Caco-2 (cell line): Measurements from ENCODE around the gene ERGIC1. TPM values are rescaled to one million over a fixed set of nuclear protein-coding genes. Genes with fewer than 3 reads are reported as not detected.
"Not testable (repeated sequence)": the region's sequence is repeated elsewhere in the genome, so short reads cannot be mapped to it uniquely, and the experiment has no call there.

Source experiments
- BruUV-seq: library from RNA; stranded (reverse); fragments of 400-500 nt; replicated peaks from 2 replicates; lab custom pipeline; 2021; lab: Mats Ljungman, UMichigan
- CTCF ChIA-PET: fragments of 300-600 bp; sonication (Branson Sonifier 250); formaldehyde crosslinking; loops from one replicate; lab custom pipeline; 2022; ENCODE audit warnings: antibody characterized with exemption; lab: Charles Lee
- POLR2A ChIA-PET: fragments of 300-600 bp; sonication (Branson Sonifier 250); formaldehyde crosslinking; loops from one replicate; lab custom pipeline; 2022; ENCODE audit warnings: antibody characterized with exemption; lab: Charles Lee
- DNase-seq, 2 experiments: peaks; one replicate each; pipeline versions ENCODE4 v3.0.0 to v3.0.0-alpha.2; 2020 to 2022
- H3K27me3 ChIP-seq: replicated peaks from 2 replicates; pipeline ENCODE4 v1.6.0; 2011; ENCODE audit warnings: low read length; ENCODE audit not compliant: control insufficient read depth, insufficient read depth
- H3K36me3 ChIP-seq: 2 replicates; pipeline ENCODE4 v1.5.1; 2011; ENCODE audit warnings: low read length; ENCODE audit not compliant: control insufficient read depth, insufficient read depth
- H3K4me1 ChIP-seq: fragments of 250-450 bp; sonication (Bioruptor Pico); 2 replicates; pipeline ENCODE4 v1.5.1; 2020; ENCODE audit warnings: mild to moderate bottlenecking
- H3K4me3 ChIP-seq: 2 replicates; pipeline ENCODE4 v1.5.1; 2011; ENCODE audit warnings: low read depth, mild to moderate bottlenecking, control low read depth, low read length
- H3K9me3 ChIP-seq: fragments of 250-450 bp; sonication (Bioruptor Pico); 2 replicates; pipeline ENCODE4 v1.5.1; 2020; ENCODE audit warnings: mild to moderate bottlenecking, moderate library complexity
- H3K27ac Mint-ChIP-seq: one replicate; pipeline ENCODE4 v1.8.0; 2022; ENCODE audit warnings: mixed read lengths; ENCODE audit not compliant: unreplicated experiment
- H3K27me3 Mint-ChIP-seq: one replicate; pipeline ENCODE4 v1.8.0; 2022; ENCODE audit warnings: mixed read lengths; ENCODE audit not compliant: insufficient read depth, unreplicated experiment
- H3K36me3 Mint-ChIP-seq: one replicate; pipeline ENCODE4 v1.8.0; 2022; ENCODE audit warnings: mild to moderate bottlenecking, mixed read lengths; ENCODE audit not compliant: insufficient read depth, unreplicated experiment
- H3K4me1 Mint-ChIP-seq: one replicate; pipeline ENCODE4 v1.8.0; 2022; ENCODE audit warnings: low read depth, mixed read lengths; ENCODE audit not compliant: unreplicated experiment
- H3K4me3 Mint-ChIP-seq: one replicate; pipeline ENCODE4 v1.8.0; 2022; ENCODE audit warnings: mild to moderate bottlenecking, moderate library complexity, mixed read lengths; ENCODE audit not compliant: unreplicated experiment
- H3K9me3 Mint-ChIP-seq: one replicate; pipeline ENCODE4 v1.8.0; 2022; ENCODE audit warnings: mixed read lengths; ENCODE audit not compliant: unreplicated experiment
- CTCF ChIP-seq, 2 experiments: fragments of 200-600 bp in 1 of 2; IDR thresholded peaks; 1 replicate in 1 of 2; 2 replicates in 1 of 2; pipeline versions ENCODE4 v1.5.1 to v1.8.0; 2011 to 2022; ENCODE audit warnings: antibody characterized with exemption in 1 of 2, control low read depth in 1 of 2, inconsistent platforms in 1 of 2, low read depth in 1 of 2, low read length in 1 of 2, mild to moderate bottlenecking in 1 of 2, moderate library complexity in 1 of 2; ENCODE audit not compliant: insufficient read depth in 1 of 2, severe bottlenecking in 1 of 2, unreplicated experiment in 1 of 2
- intact Hi-C: fragments of 100-400 bp; cut with micrococcal nuclease; formaldehyde crosslinking; loops from one replicate; pipeline ENCODE4 v1.10.0; 2022; ENCODE audit not compliant: unreplicated experiment
- total RNA-seq: library from RNA; stranded (reverse); gene quantifications from 2 replicates; pipeline ENCODE4 v1.2.3, GENCODE V29; 2022

ERGIC1 gene
- total RNA-seq, 1 experiment from 2014 or later: 161 TPM

DNA sequence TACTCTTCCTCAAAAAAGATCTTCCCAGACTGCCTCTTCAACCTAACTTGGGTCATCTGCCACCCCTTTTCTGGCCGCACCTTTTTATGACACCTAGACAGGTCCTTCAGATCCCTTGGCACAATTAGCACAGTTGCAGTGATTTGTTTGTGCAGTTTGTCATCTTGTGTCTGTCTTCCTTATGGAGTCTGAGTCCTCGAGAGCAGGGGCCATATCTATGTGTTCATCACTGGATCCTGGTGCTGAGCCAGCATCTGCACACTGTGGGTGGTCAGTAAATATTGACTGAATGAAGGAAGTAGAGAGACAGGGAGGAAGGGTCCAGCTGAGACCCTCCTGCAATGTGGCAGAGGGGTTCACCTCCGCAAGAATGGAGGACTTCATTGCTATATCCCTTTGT, 14.4 kb downstream of the ERGIC1 start:
- ChIA-PET CTCF (interaction anchor here (1.2 kb wide), 1 partner anchor 76 kb away, joined by 4 read pairs; no protein-coding TSS in a partner anchor), POLR2A (interaction anchor here (0.9 kb wide), 1 partner anchor 11 kb away, joined by 3 read pairs; no protein-coding TSS in a partner anchor)
- no peak overlapping the region for H3K4me3 Mint-ChIP-seq
- Histone ChIP-seq H3K9me3 (no peaks in the 10 kb centered on the region), H3K27me3 (no peaks in the 10 kb centered on the region), H3K4me3 (no peak overlapping the region), H3K36me3 (peaks cover 1% of the 10 kb centered on the region; the same call in 1 of the 2 replicates), H3K4me1 (peaks cover 20% of the 10 kb centered on the region)
- no peaks in the 10 kb centered on the region for H3K9me3 Mint-ChIP-seq
- DNase-seq: no peak
- intact Hi-C loops: no loop called here
- peaks cover 27% of the 10 kb centered on the region for H3K4me1 Mint-ChIP-seq
- no peak overlapping the region for H3K27ac Mint-ChIP-seq
- no peak for TF ChIP-seq CTCF (IDR thresholded peaks at IDR 0.05; ENCODE audit: insufficient read depth in 1 of 2, low read depth in 1 of 2, low read length in 1 of 2, severe bottlenecking in 1 of 2, unreplicated experiment in 1 of 2)
- H3K36me3 Mint-ChIP-seq: peaks cover 33% of the 10 kb centered on the region
- no TSS peak for BruUV-seq
- H3K27me3 Mint-ChIP-seq: no peaks in the 10 kb centered on the region

DNA sequence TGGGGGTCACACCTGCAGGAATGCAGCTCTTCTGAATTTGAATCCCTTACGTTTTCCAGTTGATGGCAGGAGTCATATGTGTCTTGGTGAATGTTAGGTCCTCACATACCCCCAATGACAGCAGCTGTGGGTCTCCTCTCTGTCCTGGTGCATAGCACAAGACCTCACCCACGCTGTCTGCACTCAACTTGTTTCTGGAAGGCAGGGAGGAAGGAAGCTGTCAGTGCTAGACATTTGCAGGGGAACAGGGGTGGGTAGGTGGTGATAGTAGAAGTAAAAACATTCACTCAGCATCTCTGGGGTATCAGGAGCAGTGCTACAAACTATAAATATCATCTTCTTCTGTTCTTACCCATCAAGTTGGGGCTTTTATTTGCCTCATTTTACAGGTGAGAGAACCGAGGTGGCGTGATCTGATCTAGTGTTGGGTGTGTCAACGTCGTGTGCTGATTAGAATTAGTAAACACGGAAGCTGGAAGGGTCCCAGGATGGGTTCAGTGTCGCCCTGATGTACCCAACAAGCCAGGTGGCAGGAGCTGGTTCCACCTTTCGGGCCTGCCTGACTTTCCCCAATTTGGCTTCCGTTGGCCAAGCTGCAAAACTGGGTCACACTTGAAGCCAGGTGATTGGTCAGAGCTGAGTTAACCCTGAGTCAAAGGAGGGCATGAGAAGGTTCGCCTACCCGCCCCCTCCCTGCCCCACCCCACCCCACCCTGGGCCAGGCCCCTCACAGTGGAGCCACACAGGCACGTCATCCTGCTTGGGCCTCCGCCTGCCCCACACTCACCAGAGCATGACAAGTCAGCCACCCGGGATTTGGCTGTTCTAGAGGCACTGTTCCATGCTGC, 15.8 kb downstream of the ERGIC1 start:
- H3K4me3 Mint-ChIP-seq: no peak overlapping the region
- CTCF ChIA-PET: no interaction called here
- H3K4me1 Mint-ChIP-seq: peaks cover 27% of the 10 kb centered on the region
- H3K27me3 Mint-ChIP-seq: no peaks in the 10 kb centered on the region
- no peak for TF ChIP-seq CTCF (IDR thresholded peaks at IDR 0.05; ENCODE audit: insufficient read depth in 1 of 2, low read depth in 1 of 2, low read length in 1 of 2, severe bottlenecking in 1 of 2, unreplicated experiment in 1 of 2)
- peaks cover 1% of the 10 kb centered on the region; the same call in 1 of the 2 replicates for H3K36me3 ChIP-seq
- intact Hi-C loops: no loop called here
- POLR2A ChIA-PET: interaction anchor here (0.7 kb wide), 1 partner anchor 78 kb away, joined by 3 read pairs; no protein-coding TSS in a partner anchor
- H3K9me3 ChIP-seq: no peaks in the 10 kb centered on the region
- H3K9me3 Mint-ChIP-seq: no peaks in the 10 kb centered on the region
- no peaks in the 10 kb centered on the region for H3K27me3 ChIP-seq
- no peak overlapping the region for H3K4me3 ChIP-seq
- peaks cover 21% of the 10 kb centered on the region for H3K36me3 Mint-ChIP-seq
- no TSS peak for BruUV-seq
- DNase-seq: no peak
- no peak overlapping the region for H3K27ac Mint-ChIP-seq
- peaks cover 22% of the 10 kb centered on the region for H3K4me1 ChIP-seq

DNA sequence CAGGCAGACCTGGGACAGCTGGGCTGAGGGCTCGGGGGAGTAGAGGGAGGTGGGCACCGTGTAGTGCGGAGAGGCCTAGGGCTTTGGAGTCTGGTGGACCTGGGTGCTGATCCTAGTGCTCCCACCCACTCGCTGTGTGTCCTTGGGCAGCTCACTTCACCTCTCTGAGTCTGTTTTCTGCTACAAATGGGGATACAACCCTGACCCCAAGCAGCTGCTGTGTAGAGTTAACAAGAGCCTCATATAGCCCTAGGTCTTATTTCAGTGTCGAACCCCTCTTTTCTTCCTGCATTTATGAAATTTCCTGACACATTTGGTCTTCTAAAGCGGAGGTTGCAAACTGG, 16.4 kb downstream of the ERGIC1 start:
- peaks cover 15% of the 10 kb centered on the region for H3K36me3 Mint-ChIP-seq
- Histone ChIP-seq H3K36me3 (peaks cover 2% of the 10 kb centered on the region), H3K4me1 (peaks cover 21% of the 10 kb centered on the region), H3K27me3 (no peaks in the 10 kb centered on the region), H3K9me3 (no peaks in the 10 kb centered on the region), H3K4me3 (no peak overlapping the region)
- intact Hi-C loops: no loop called here
- BruUV-seq: no TSS peak
- no peak overlapping the region for H3K27ac Mint-ChIP-seq
- H3K4me1 Mint-ChIP-seq: peaks cover 23% of the 10 kb centered on the region
- TF ChIP-seq CTCF (IDR thresholded peaks at IDR 0.05; ENCODE audit: insufficient read depth in 1 of 2, low read depth in 1 of 2, low read length in 1 of 2, severe bottlenecking in 1 of 2, unreplicated experiment in 1 of 2): no peak
- H3K27me3 Mint-ChIP-seq: no peaks in the 10 kb centered on the region
- ChIA-PET CTCF (interaction anchor here (0.6 kb wide), 1 partner anchor 702 kb away, joined by 3 read pairs; no protein-coding TSS in a partner anchor), POLR2A (no interaction called here)
- H3K9me3 Mint-ChIP-seq: no peaks in the 10 kb centered on the region
- no peak for DNase-seq
- no peak overlapping the region for H3K4me3 Mint-ChIP-seq

DNA sequence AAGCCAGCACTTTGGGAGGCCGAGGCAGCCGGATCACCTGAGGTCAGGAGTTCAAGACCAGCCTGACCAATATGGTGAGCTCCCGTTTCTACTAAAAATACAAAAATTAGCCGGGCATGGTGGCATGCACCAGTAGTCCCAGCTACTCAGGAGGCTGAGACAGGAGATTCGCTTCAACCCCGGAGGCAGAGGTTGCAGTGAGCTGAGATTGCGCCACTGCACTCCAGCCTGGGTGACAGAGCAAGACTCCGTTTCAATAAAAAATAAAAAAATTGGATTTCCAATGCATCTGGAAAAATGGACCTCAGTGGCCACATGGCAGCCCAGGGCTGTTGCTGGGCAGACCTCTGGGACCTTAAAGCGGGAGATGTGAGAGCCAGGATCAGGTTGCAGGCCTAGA, 17.2 kb downstream of the ERGIC1 start:
- H3K4me1 ChIP-seq: peaks cover 23% of the 10 kb centered on the region
- H3K9me3 ChIP-seq, BruUV-seq, H3K27me3 ChIP-seq, H3K27me3 Mint-ChIP-seq, CTCF ChIA-PET, DNase-seq, H3K4me3 ChIP-seq, intact Hi-C loops, H3K36me3 ChIP-seq, H3K4me3 Mint-ChIP-seq, H3K9me3 Mint-ChIP-seq, POLR2A ChIA-PET: not testable (repeated sequence)
- Mint-ChIP-seq H3K27ac (peak overlapping the region; percentile 34), H3K36me3 (peaks cover 14% of the 10 kb centered on the region), H3K4me1 (peaks cover 22% of the 10 kb centered on the region)
